Activated T-helper 1 cell treated with anti-CD3 and anti-CD28 coated beads, Interleukin-12 subunit alpha, Interleukin-12 subunit beta, Interleukin-2, Interleukin-4 antibody, amounts not matched to agents 30 ng/mL and 10 ng/mL and 1 ng/mL, durations not matched to agents 14 hours and 24 hours and 36 hours (primary cell): ENCODE data around the gene CROCC. TPM values are rescaled to one million over a fixed set of nuclear protein-coding genes. Genes with fewer than 3 reads are reported as not detected.
"Not testable (repeated sequence)": the region's sequence is repeated elsewhere in the genome, so short reads cannot be mapped to it uniquely, and the experiment has no call there.

Experiments
- DNase-seq: peaks from one replicate; pipeline ENCODE4 v3.0.0; 2021; ENCODE audit warnings: low spot score
- H3K27ac Mint-ChIP-seq: one replicate; pipeline ENCODE4 v1.8.0; 2021; ENCODE audit warnings: mild to moderate bottlenecking, mixed read lengths
- H3K27me3 Mint-ChIP-seq: one replicate; pipeline ENCODE4 v1.8.0; 2022; ENCODE audit warnings: mild to moderate bottlenecking, moderate library complexity, mixed read lengths; ENCODE audit not compliant: insufficient read depth
- H3K36me3 Mint-ChIP-seq: one replicate; pipeline ENCODE4 v1.8.0; 2021; ENCODE audit warnings: low read depth, mixed read lengths
- H3K4me1 Mint-ChIP-seq: one replicate; pipeline ENCODE4 v1.8.0; 2021; ENCODE audit warnings: low read depth, mixed read lengths
- H3K4me3 Mint-ChIP-seq: one replicate; pipeline ENCODE4 v1.8.0; 2021; ENCODE audit warnings: mild to moderate bottlenecking, moderate library complexity, mixed read lengths
- H3K9me3 Mint-ChIP-seq: one replicate; pipeline ENCODE4 v1.8.0; 2021; ENCODE audit warnings: mixed read lengths
- intact Hi-C: fragments of 100-400 bp; cut with micrococcal nuclease; formaldehyde crosslinking; loops from one replicate; pipeline ENCODE4 v1.15.1; 2024
- total RNA-seq: library from RNA; stranded (reverse); gene quantifications from 2 replicates; pipeline ENCODE4 v1.2.3, GENCODE V29; 2022

Gene CROCC
- total RNA-seq, 1 donor from 2014 or later: 22.6 TPM

- no peak overlapping the region for H3K27ac Mint-ChIP-seq
- DNase-seq: no peak
- no peaks in the 10 kb centered on the region for H3K27me3 Mint-ChIP-seq
- intact Hi-C loops: no loop called here
- H3K36me3 Mint-ChIP-seq: no peaks in the 10 kb centered on the region
- H3K9me3 Mint-ChIP-seq: no peaks in the 10 kb centered on the region
- no peaks in the 10 kb centered on the region for H3K4me1 Mint-ChIP-seq
- H3K4me3 Mint-ChIP-seq: no peak overlapping the region
These were observed 22.3 kb downstream of the CROCC start for GRCh38 chr1:16944038-16944437.

DNA sequence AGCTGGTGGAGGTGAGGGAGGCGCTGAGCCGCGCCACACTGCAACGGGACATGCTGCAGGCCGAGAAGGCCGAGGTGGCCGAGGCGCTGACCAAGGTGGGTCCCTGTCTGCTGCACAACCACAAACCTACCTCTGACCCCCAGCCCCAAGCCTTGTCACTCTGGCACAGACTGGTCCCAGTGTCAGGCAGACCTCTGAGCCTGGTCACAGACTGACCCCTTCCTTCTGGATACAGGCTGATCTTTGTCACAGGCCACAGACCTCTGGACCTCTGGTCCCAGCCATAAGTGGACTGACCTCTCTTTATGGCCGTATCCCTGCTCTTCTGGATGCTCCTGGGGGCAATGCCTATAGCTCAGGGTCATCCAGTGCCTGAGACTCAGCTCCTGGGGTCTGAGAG lies 23.8 kb downstream of the CROCC start:
- H3K4me1 Mint-ChIP-seq, H3K36me3 Mint-ChIP-seq, intact Hi-C loops, DNase-seq, H3K27ac Mint-ChIP-seq, H3K4me3 Mint-ChIP-seq, H3K27me3 Mint-ChIP-seq, H3K9me3 Mint-ChIP-seq: not testable (repeated sequence)

DNA sequence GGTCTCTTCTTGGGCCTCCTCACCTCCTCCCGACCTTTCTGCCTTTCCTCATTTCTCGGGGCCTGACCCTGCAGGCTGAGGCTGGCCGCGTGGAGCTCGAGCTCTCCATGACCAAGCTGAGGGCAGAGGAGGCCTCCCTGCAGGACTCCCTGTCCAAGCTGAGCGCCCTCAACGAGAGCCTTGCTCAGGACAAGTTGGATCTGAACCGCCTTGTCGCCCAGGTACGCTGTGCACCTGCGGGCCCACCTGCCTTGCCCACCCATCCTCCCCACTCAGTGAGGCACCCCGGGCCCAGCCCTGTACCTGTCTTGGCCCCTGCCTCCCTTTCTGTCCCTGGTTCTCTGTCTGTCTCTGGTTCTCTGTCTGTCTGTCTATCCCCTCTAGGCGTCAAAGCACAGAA lies 24.5 kb downstream of the CROCC start:
- intact Hi-C loops, H3K36me3 Mint-ChIP-seq, H3K4me3 Mint-ChIP-seq, DNase-seq, H3K4me1 Mint-ChIP-seq, H3K27ac Mint-ChIP-seq, H3K9me3 Mint-ChIP-seq, H3K27me3 Mint-ChIP-seq: not testable (repeated sequence)

DNA sequence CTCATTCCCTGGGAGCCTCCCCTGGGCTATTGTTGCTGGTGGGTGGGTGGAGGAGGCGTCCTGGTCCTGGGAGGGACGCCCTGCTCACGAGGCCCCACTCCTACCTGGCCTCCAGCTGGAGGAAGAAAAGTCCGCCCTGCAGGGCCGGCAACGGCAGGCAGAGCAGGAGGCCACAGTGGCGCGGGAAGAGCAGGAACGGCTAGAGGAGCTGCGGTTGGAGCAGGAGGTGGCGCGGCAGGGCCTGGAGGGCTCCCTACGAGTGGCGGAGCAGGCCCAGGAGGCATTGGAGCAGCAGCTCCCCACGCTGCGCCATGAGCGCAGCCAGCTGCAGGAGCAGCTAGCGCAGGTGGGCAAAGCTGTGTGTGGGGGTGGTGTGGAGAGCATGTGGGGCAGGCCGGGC lies 24.9 kb downstream of the CROCC start:
- no peak for DNase-seq
- H3K27ac Mint-ChIP-seq: no peak overlapping the region
- H3K9me3 Mint-ChIP-seq: no peaks in the 10 kb centered on the region
- no peak overlapping the region for H3K4me3 Mint-ChIP-seq
- no peaks in the 10 kb centered on the region for H3K27me3 Mint-ChIP-seq
- intact Hi-C loops: no loop called here
- no peaks in the 10 kb centered on the region for H3K4me1 Mint-ChIP-seq
- no peaks in the 10 kb centered on the region for H3K36me3 Mint-ChIP-seq

- H3K4me1 Mint-ChIP-seq, H3K9me3 Mint-ChIP-seq, intact Hi-C loops, H3K36me3 Mint-ChIP-seq, DNase-seq, H3K4me3 Mint-ChIP-seq, H3K27me3 Mint-ChIP-seq, H3K27ac Mint-ChIP-seq: not testable (repeated sequence)
These were observed 26.7 kb downstream of the CROCC start for GRCh38 chr1:16948282-16948891.

GRCh38 chr1:16949026-16949425 lies 27.3 kb downstream of the CROCC start:
- DNase-seq, H3K27ac Mint-ChIP-seq, H3K4me3 Mint-ChIP-seq, H3K9me3 Mint-ChIP-seq, H3K4me1 Mint-ChIP-seq, intact Hi-C loops, H3K36me3 Mint-ChIP-seq, H3K27me3 Mint-ChIP-seq: not testable (repeated sequence)

DNA sequence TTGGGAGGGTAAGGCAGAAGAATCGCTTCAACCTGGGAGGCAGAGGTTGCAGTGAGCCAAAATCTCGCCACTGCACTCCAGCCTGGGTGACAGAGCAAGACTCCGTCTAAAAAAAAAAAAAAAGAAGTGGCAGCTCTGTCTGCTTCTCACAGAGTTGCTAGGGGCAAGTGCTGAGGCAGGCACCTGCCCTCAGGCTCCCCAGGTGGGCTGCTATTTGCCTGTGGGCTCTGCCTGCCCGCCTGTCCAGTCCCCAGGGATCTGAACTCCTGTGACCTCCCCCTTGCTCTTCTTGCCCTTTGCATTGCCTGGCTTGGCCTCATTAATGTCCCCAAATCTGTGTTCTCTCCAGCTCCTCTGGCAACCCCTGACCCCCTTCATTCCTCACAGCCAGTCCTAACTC lies 30.6 kb downstream of the CROCC start:
- H3K36me3 Mint-ChIP-seq, H3K9me3 Mint-ChIP-seq, H3K27me3 Mint-ChIP-seq, intact Hi-C loops, DNase-seq, H3K4me1 Mint-ChIP-seq, H3K27ac Mint-ChIP-seq, H3K4me3 Mint-ChIP-seq: not testable (repeated sequence)

DNA sequence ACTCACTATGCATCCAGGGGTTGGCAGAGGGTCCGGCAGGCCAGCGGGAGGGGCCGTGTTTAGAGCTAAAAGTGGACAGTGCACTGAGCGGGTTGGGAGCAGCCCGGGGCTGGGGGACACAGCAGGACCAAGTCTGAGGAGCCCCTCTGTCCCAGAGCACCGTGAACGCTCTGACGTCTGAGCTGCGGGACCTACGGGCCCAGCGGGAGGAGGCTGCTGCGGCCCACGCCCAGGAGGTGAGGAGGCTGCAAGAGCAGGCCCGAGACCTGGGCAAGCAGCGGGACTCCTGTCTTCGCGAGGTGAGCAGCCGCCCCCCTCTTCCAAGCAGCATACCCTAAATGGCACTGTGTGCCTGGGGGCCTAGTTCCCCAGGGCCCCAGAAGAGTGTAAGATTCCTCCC lies 32.8 kb downstream of the CROCC start:
- H3K4me1 Mint-ChIP-seq: no peaks in the 10 kb centered on the region
- intact Hi-C loops: no loop called here
- no peak overlapping the region for H3K4me3 Mint-ChIP-seq
- H3K9me3 Mint-ChIP-seq: no peaks in the 10 kb centered on the region
- no peak for DNase-seq
- H3K27me3 Mint-ChIP-seq: no peaks in the 10 kb centered on the region
- H3K36me3 Mint-ChIP-seq: no peaks in the 10 kb centered on the region
- no peak overlapping the region for H3K27ac Mint-ChIP-seq

GRCh38 chr1:16955186-16955585 lies 33.5 kb downstream of the CROCC start:
- no peaks in the 10 kb centered on the region for H3K9me3 Mint-ChIP-seq
- intact Hi-C loops: no loop called here

GRCh38 chr1:16956775-16957174 lies 35.0 kb downstream of the CROCC start:
- Mint-ChIP-seq H3K4me3 (no peak overlapping the region), H3K36me3 (no peaks in the 10 kb centered on the region), H3K27me3 (no peaks in the 10 kb centered on the region), H3K9me3 (no peaks in the 10 kb centered on the region), H3K4me1 (peaks cover 6% of the 10 kb centered on the region), H3K27ac (no peak overlapping the region)
- no peak for DNase-seq
- intact Hi-C loops: no loop called here

More at GRCh38 chr1:16955186-16955585, 33.5 kb downstream of the CROCC start:
- H3K36me3 Mint-ChIP-seq: no peaks in the 10 kb centered on the region
- H3K4me3 Mint-ChIP-seq: no peak overlapping the region
- no peak overlapping the region for H3K27ac Mint-ChIP-seq
- peaks cover under 1% of the 10 kb centered on the region for H3K4me1 Mint-ChIP-seq
- H3K27me3 Mint-ChIP-seq: no peaks in the 10 kb centered on the region
- no peak for DNase-seq

- peaks cover 6% of the 10 kb centered on the region for H3K4me1 Mint-ChIP-seq
- no peaks in the 10 kb centered on the region for H3K9me3 Mint-ChIP-seq
- H3K27ac Mint-ChIP-seq: no peak overlapping the region
- no peaks in the 10 kb centered on the region for H3K36me3 Mint-ChIP-seq
- no peak for DNase-seq
- intact Hi-C loops: no loop called here
- no peaks in the 10 kb centered on the region for H3K27me3 Mint-ChIP-seq
- H3K4me3 Mint-ChIP-seq: no peak overlapping the region
These were observed 36.0 kb downstream of the CROCC start for GRCh38 chr1:16957731-16958130.

GRCh38 chr1:16958475-16958874 lies 36.7 kb downstream of the CROCC start:
- no peaks in the 10 kb centered on the region for H3K9me3 Mint-ChIP-seq
- no peaks in the 10 kb centered on the region for H3K36me3 Mint-ChIP-seq
- intact Hi-C loops: no loop called here
- no peaks in the 10 kb centered on the region for H3K27me3 Mint-ChIP-seq
- H3K4me3 Mint-ChIP-seq: no peak overlapping the region
- peaks cover 6% of the 10 kb centered on the region for H3K4me1 Mint-ChIP-seq
- no peak for DNase-seq
- no peak overlapping the region for H3K27ac Mint-ChIP-seq

DNA sequence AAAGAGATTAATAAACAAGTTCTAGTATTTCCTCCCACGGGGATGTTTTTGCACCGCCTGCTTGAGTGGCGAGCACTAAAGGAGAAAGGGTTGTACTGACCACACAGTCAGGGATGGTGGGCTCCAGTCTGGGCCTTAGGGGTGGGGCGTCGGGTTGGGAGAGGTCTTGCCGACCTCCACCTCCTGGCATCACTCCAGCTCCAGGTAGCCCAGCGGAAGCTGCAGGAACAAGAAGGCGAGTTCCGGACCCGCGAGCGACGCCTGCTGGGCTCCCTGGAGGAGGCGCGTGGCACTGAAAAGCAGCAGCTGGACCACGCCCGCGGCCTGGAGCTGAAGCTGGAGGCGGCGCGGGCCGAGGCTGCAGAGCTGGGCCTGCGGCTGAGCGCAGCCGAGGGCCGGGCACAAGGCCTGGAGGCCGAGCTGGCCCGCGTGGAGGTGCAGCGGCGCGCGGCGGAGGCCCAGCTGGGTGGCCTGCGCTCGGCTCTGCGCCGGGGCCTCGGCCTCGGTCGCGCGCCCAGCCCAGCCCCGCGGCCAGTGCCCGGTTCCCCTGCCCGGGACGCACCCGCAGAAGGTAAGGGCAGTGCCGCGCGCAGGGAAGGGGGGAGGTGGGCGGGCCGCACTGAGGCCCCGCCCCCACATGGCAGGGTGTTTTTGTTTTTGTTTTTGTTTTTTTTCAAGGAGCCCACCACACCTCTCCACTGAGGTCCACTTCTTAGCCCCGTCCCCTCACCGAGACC lies 39.0 kb downstream of the CROCC start:
- intact Hi-C loops: loop anchor here (2.0 kb wide), 3 partner anchors 48 to 94 kb away; partner anchors contain the start of genes ATP13A2 and SDHB
- H3K27me3 Mint-ChIP-seq: no peaks in the 10 kb centered on the region
- H3K27ac Mint-ChIP-seq: peak overlapping the region; percentile 72
- H3K9me3 Mint-ChIP-seq: no peaks in the 10 kb centered on the region
- no peaks in the 10 kb centered on the region for H3K36me3 Mint-ChIP-seq
- DNase-seq: peak; percentile 75
- H3K4me3 Mint-ChIP-seq: peak overlapping the region; percentile 71
- peaks cover 6% of the 10 kb centered on the region for H3K4me1 Mint-ChIP-seq
